Measurements from ENCODE around the gene DUOXA2.

DUOXA2 gene

GRCh38 chr15:45165536-45165935 is 51.4 kb downstream of the DUOXA2 start:
- DNase-seq: no peak

GRCh38 chr15:45166834-45167630 is 52.9 kb downstream of the DUOXA2 start:
- peak; percentile 93 for DNase-seq

- DNase-seq: no peak
These were observed 53.6 kb downstream of the DUOXA2 start for GRCh38 chr15:45167631-45168205.
